Stimulated activated CD8-positive, alpha-beta memory T cell treated with anti-CD3 and anti-CD28 coated beads, Interleukin-7, amount 100 ng/mL, for 24 hours (primary cell): ENCODE results near the gene PALLD.

ENCODE experiments used
- DNase-seq: peaks from one replicate; pipeline ENCODE4 v3.0.0-alpha.2; 2020; ENCODE audit warnings: low read depth

PALLD gene

DNA sequence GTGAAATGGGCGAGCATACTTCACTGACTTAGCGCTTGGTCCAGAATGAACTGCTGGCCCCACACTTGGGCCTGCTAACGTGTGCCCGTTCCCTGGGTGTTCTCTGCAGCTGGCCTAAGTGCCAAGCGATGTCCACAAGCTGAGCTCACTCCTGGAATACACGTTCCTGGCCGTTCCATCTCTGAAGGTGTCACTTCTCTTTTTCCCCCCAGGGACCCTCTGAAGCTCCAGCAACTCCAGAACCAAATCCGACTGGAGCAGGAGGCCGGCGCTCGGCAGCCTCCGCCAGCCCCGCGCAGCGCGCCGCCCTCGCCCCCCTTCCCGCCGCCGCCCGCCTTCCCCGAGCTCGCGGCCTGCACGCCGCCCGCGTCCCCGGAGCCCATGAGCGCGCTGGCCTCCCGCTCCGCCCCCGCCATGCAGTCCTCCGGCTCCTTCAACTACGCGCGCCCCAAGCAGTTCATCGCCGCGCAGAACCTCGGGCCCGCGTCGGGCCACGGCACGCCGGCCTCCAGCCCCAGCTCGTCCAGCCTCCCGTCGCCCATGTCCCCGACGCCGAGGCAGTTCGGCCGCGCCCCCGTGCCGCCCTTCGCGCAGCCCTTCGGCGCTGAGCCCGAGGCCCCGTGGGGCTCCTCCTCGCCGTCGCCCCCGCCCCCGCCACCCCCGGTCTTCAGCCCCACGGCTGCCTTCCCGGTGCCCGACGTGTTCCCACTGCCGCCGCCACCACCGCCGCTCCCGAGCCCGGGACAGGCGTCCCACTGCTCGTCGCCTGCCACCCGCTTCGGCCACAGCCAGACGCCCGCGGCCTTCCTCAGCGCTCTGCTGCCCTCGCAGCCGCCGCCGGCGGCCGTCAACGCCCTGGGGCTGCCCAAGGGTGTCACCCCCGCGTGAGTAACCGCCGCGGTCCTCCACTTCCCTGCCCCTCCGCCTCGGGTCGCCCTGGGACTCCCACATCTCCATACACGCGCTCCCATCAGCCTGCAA is 380.9 kb downstream of the PALLD start:
- no peak for DNase-seq

DNA sequence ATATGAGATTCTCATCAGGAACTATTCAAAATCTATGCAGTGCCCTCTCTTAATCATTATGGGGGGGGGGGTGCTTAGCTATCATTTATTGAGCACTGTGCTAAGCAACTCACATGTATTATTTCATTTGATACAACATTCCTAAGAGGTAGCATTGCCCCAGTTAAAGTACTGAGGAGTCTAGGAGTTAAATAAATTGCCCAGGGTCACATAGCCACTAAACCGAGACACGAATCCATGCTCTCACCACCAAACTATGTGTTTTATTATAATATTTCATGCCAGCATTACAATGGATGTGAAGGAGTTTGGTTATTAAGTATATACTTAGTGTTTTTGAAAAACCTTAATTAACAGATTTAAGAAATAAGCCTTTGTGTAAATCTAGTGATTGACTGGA is 381.8 kb downstream of the PALLD start:
- DNase-seq, result no peak

DNA sequence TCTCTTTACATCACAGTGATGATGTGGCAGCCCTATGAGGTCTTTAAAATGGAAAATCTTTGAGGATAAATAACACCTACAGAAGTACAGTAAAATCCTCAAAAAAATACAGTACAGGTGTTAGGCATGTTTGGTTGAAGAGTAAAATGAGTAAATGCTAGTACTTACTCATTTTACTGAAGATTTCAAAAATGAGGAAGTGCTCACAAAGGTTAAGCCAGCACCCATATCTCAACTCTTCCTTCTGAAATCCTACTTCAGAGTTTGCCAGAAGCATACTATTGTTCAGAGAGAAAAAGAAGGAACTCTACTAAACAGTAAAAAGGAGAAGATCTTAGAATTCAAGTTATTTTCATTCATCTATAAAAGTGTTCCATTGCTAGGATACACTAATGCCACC is 382.3 kb downstream of the PALLD start:
- DNase-seq, result no peak

DNA sequence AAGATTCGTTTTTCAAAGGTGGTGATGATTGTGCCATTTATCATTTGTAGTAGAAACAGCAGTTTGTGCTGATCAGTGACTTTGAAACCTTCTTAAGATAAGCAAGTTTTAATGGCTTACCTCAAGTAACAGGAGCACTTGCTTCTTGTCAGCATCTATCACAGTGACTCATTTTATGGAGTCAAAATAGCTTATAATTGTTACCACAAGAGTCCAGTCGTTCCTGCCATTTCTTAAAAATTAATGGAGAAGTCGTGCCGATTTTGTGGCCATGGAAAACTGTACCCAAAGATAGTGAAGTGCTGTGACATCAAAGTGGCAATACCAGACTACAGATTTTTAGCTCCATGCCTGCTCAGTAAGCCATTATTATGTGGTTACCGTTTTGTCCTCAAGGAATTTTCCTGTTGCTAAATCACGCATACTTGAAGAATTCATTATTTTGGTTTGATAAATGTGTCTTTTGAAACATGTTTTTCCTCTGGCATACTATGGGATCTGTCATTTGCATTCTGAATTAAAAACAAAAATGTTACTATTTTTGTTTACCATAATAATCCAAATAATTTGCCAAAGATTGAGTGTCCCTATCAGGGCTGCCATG is 383.3 kb downstream of the PALLD start:
- DNase-seq, result no peak

DNA sequence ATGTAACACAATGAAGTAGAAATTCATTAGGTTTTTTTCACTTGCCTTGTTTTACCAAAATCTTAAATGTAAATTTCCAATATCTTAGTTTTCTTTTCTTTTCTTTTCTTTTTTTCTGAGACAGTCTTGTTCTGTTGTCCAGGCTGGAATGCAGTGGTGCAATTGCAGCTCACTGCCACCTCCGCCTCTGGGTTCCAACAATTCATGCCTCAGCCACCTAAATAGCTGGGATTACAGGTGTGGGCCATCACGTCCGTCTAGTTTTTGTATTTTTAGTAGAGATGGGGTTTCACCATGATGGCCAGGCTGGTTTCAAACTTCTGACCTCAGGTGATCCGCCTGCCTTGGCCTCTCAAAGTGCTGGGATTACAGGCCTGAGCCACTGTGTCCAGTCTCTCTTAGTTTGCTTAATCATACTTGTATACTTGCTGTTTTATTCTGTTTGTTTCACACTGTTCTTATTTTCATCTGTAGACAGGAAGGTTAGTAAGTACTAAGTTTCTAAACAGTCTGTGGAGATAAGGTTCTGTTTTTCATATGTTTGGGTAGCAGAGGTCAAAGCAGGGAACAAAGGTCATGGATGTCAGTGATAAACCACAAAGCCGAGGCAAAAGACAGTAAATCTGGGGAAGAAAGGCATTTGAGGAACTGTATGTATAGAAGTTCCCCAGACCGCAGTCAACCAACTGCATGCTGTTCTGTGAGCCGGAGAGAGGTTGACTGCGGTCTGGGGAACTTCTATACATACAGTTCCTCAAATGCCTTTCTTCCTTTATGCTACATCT is 384.2 kb downstream of the PALLD start:
- no peak for DNase-seq

DNA sequence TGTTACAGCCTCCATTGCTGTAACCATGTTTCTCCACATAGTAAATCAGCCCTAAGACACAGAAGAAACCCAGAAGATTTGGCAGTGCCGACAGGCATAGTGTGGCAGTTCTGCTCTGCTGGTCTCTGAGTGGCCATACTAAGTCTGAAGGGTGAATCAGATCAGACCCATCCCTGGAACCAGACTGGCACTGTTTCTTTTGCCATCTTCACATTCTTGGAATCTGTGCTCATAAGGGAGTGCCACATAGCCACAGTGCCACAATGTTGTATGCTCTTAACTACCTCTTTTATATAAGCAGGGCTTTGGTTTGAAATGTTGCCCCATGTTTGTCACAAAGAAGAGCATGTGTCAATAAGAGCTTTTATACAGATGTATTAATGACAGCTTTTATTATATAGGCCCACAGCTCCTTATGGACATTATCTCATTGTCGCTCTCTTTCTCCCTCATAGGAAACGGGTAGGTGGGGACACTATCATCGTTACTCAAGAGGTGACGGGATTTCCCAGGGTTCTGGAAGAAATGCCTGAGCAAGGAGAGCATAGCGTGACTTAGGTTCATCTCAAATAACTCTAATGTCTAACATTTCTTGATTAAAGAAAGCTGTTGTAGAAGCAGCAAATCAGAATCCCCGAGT is 385.0 kb downstream of the PALLD start:
- no peak for DNase-seq

DNA sequence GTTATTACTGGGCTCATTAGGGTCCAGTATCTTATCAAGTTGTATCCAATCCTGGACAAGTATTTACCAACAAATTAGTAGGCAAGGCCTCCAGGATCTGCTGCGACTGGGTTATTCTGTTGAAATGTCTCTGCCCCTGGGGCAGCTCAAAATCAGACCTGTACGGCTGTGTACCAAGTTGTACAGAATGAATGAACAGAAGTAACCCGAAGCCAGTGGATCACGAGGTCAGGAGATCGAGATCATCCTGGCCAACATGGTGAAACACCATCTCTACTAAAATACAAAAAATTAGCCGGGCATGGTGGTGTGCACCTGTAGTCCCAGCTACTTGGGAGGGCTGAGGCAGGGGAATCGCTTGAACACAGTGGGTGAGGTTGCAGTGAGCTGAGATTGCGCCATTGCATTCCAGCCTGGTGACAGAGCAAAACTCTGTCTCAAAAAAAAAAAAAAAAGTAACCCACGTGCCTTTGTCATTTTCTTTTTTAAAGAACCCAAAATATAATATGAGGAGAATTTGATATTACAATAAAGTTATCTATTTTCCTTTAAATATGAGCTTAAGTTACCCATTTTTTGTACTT is 385.9 kb downstream of the PALLD start:
- DNase-seq, result no peak

DNA sequence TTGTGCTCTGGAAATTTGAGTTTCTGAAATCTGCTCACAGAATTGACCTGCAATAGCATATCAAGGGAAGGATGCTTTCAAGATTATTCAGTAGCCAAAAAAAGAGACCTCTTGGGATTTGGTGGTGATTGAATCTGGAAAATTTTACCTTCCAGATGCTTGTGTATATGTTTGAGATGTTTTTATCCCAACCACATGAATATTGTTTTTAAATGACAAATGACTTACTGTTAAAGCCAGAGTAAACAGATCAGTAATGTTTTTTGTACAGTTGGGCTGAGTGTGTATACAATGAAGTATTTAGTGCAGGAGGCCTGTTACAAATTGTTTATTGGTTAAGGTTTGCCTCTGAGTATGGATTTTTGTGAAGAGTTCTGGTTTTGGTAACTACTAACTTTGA is 386.7 kb downstream of the PALLD start:
- no peak for DNase-seq

DNA sequence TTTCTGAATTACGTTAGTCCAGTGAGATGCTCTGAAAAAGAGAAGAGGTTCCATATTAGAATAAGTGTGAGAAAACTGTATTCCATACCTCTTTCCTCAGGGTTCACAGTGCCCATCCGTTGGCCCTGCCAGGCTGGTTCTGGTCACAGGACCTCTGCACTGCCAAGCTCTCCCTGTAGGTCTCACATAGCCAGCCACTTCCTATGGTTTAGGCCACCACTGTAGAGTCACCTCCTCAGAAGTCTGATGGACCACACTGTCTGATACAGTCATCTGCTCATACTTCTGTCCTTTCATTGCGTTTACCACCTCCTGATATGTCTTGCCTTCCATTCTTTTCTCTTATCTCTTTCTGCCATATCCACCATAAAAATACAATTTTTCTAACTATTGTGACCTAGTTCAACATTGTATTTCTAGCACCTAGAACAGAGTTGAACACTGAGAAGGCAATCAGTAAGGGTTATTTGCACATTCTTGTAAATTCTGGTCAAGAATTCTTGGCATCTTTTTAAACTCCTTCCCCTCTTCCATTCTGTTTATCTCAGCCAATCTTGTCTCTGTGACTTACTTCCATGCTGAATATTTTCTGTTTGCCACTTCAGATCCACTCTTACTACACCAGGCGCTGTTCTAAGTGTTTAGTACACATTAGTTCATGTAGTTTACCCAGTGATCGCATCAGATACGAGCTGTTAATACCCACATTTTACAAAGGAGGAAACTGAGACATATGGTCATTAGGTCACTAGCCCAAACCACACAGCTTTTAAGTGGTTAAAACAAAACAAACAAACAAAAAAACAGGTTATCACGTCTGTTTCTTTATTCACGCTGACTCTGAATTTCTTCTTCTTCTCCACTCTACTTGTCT is 387.6 kb downstream of the PALLD start:
- no peak for DNase-seq

DNA sequence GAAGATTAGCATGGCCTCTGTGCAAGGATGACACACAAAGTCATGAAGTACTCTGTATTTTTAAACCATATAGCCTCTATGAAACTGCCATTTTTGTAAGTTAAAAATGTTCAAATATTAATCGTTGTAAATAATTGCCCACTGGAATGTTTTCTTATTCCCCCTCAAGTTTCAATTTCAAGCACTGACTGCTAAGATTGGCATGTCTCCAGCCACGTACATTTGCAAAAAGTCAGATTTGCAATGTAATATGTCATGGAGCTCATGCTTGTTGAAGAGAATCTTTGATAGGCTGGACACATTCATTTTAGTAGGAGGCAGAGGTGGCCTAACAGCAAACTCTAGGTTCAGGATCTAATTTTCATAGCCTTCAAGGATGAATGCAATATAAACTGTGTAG is 388.5 kb downstream of the PALLD start:
- DNase-seq, result no peak

DNA sequence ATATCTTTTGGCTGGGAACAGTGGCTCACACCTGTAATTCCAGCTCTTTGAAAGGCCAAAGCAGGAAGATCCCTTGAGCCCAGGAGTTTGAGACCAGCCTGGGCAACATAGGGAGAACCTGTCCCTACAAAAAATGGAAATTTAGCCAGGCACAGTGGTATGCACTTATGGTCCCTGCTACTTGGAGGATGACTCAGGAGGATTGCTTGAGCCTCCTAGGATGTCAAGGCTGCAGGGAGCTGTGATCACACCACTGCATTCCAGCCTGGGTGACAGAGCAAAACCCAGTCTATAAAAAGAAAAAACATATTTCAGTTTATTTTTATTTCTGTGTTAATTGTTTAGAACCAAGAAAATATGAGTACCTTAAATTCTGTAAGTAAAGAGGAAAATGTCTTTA is 389.5 kb downstream of the PALLD start:
- no peak for DNase-seq

DNA sequence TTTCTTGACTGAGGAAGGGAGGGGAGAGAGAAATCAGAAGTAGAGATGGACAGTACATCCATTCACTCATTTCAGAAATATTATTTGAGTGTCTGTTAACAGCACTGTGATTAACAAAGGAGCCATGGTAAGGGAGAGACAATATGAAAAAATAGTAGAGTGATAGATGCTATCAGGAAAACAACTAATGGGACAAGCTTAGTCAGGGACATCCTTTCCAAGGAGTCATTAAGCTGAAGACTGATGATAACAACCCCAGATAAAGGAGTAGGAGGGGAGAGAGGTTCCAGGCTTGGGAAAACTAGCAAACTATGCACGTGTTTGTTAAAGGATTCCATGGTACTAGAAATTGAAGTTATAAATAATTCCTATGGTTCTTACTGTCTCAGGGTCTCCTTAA is 391.0 kb downstream of the PALLD start:
- DNase-seq, result no peak

DNA sequence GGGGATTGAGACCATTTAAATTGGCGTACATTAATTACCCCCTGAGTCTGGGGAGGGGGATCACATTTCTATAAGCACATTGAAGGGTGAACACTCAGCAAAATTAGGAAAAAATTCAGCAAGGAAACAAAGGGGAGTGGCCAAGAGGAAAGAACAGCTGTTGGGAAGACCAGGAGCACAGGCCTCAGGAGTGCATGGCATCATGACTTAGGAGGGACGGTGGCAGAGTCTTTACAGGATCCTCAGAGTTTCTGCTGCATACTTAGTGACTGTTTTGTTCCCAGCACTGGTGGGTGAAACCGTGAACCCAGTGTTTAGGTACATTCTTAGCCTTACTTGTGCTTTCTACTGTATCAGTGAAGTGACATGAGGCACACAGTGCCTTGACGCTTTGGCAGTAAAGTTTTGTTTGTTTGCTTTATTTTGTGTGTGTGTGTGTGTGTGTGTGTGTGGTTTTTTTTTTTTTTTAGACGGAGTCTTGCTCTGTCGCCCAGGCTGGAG is 391.9 kb downstream of the PALLD start:
- DNase-seq, result no peak

DNA sequence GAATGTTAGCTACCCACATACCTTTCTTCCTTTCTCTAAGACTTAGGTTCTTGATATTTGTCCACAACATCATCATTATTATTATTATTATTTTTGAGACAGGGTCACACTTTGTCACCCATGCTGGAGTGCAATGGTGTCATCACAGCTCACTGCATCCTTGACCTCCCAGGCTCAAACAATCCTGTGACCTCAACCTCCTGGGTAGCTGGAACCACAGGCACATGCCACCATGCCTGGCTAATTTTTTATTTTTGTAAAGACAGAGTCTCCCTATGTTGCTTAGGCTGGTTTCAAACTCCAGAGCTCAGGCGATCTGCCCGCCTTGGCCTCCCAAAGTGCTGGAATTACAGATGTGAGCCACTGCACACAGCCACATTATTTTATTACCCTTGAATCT is 394.2 kb downstream of the PALLD start:
- no peak for DNase-seq

DNA sequence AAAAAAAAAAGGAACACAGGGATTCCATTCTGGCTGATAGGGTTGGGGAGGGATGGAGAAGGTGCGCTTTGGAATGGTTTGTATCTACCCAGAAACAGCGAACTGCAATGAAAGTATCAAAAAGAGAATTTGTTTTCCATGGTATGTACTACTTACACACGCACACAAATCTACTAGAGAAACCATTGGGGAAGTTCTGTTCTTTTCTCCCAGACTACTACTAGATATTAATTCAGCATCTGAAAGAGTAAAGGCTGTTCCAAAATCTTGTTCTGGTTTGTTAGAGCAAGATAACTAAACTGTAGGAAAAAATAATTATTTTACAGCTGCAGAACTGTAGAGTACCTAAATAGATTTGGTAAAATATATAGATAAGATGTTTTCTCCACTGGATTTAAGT is 394.8 kb downstream of the PALLD start:
- no peak for DNase-seq

DNA sequence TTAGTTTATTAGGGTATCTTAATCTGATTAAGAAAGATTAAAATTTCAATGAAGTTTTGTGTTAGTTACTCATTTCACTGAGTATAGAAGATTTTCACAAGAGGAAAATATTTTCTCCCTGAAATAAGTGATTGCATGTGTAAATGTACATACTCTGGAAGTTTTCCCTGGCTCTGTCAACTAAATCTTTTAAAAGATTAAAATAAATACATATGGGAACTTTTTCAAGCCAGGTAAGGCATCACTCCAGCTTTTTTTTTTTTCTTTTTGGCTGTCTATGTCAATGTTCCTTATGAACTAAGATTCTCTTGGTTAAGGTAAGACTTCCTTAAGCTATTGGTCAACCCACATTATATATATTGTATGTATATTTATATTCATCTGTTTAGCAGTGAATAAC is 395.6 kb downstream of the PALLD start:
- DNase-seq, result no peak

DNA sequence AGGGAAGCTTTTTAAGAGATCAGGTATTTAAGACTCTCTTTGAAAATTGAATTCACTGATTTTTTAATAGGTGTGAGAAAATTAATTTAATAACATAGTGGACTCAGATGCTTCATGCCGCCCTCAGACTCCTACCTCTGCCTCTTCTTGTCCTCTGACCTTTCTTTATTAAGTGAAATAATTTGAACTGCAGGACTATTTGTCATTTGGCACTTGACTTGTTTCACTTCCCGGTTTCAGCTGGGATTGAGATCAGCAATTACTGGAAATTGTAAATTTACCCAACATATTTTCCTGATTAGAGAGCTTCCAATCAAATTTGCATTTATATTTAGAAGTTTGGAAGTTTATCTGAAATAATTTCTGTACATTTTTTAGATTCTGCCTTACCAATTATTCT is 396.4 kb downstream of the PALLD start:
- DNase-seq, result no peak

DNA sequence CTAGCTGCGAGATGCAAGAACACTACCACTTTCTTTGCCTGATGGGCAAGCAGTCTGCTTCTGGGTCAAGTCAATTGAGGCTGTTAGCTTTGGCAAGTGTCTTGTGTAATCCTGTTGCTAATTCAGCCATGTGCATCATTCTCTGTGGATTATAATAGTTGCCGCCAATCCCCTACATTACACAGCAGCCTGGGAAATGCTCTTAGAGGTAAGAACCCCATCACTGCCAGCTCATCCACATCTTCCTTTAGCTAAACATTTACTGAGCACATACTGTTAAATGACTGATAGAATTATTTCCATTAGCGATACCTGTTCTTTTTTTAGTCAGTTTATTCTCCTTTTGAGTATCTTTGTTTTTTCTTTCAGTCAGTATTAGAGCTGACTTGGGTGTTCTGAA is 397.0 kb downstream of the PALLD start:
- DNase-seq, result no peak

DNA sequence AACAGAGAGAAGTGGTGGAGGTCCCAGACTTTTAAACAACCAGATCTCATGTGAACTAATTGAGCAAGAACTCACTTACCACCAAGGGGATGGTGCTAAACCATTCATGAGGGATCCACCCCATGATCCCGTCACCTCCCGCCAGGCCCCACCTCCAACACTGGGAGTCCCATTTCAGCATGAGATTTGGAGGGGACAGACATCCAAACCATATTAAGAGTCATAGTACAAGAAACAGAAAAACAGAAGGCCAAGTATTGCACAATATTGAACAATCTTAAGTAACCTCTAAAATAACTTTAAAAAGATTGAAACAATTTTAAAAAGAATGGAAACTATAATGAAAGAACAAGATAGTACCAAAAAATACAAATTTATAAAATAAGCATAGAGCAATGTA is 403.2 kb downstream of the PALLD start:
- no peak for DNase-seq

DNA sequence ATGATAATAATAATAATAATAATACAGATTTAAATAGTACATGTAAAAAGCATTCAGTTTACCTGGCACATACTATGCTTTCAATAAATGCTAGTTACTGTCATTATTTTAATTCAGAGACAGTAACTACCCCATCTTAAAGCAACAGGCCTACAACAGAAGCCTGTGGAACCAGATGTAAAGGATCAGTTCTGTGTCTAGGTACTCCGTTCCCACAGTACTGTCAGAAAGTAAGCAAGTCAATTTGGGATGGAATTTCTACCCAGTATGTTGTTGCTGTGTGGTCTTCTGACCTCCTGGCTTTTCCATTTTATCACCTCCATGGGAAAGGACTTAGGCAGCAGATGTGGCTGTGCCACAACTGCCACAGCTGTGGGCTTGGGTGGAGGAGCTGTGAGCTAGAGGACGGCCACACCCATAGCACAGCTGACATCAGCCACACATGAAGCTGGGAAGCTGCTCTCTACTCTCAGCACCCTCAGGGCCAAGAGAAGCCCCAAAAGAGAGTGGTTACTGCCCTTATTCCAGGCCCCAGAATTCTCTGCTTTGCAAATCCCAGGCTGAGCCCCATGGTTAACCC is 410.4 kb downstream of the PALLD start:
- DNase-seq, result no peak
